ENCODE data around the gene KRTAP5-2. TPM values are rescaled to one million over a fixed set of nuclear protein-coding genes. Genes with fewer than 3 reads are reported as not detected.

The KRTAP5-2 gene
- polyA plus RNA-seq, 3 donors, result not detected

DNA sequence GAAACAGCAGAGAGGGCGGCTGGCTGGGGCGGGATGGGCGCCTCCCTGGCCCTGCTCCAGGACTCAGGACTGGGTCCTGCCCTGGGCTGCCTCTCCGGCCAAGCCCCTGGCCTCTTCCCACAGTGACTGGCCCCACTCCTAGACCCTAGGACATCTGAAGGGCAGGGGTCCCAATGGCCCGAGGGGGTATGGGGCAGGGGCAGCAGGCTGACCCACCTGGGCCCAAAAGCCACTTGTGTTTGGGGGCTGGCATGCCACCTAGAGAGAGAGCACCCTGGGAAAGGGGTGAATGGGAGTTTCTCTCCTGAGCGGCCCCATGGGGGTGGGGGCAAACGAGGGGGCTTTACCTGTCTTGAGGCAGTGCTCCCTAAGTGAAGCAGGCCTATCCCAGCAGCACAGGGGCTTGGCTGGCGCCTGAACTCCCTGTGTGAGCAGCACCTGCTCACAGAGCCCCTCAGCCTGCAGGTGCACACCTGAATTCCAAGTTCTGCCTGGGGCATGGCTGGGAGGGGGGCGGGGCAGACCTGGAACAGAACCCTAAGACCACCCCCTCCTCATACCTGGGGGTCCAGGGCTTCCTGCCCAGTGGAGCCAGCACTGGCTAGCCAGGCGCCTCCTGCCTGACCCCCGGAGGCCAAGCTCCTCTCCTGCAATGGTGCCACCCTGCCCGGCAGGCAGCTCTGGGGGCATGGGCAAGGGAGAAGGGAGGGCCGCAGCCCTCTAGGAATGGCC, 42.9 kb downstream of the KRTAP5-2 start:
- H3K79me2 ChIP-seq (ENCODE audit: insufficient read depth, low read length), result no peaks in the 10 kb centered on the region
- no peaks in the 10 kb centered on the region for H3K4me1 Mint-ChIP-seq
- H3K9me3 ChIP-seq (replicated peaks in 1 of 2; ENCODE audit: control insufficient read depth in 1 of 2, insufficient read depth in 1 of 2, low read length in 2 of 2), result no peaks in the 10 kb centered on the region
- TF ChIP-seq, protein P1, sequence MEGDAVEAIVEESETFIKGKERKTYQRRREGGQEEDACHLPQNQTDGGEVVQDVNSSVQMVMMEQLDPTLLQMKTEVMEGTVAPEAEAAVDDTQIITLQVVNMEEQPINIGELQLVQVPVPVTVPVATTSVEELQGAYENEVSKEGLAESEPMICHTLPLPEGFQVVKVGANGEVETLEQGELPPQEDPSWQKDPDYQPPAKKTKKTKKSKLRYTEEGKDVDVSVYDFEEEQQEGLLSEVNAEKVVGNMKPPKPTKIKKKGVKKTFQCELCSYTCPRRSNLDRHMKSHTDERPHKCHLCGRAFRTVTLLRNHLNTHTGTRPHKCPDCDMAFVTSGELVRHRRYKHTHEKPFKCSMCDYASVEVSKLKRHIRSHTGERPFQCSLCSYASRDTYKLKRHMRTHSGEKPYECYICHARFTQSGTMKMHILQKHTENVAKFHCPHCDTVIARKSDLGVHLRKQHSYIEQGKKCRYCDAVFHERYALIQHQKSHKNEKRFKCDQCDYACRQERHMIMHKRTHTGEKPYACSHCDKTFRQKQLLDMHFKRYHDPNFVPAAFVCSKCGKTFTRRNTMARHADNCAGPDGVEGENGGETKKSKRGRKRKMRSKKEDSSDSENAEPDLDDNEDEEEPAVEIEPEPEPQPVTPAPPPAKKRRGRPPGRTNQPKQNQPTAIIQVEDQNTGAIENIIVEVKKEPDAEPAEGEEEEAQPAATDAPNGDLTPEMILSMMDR (IDR thresholded peaks at IDR 0.05), result no peak
- H4K20me1 ChIP-seq (ENCODE audit: insufficient read depth, low read length), result no peaks in the 10 kb centered on the region
- peaks cover 39 to 67% (median 48%) of the 10 kb centered on the region in 3 donors for H3K27me3 Mint-ChIP-seq (ENCODE audit: low read depth in 3 of 3)
- no peaks in the 10 kb centered on the region for H3K36me3 ChIP-seq (replicated peaks in 1 of 2; ENCODE audit: control insufficient read depth in 1 of 2, insufficient read depth in 2 of 2, low read length in 2 of 2)
- no peaks in the 10 kb centered on the region for H3K36me3 Mint-ChIP-seq
- no peak overlapping the region for H3K4me3 ChIP-seq (replicated peaks in 1 of 3; ENCODE audit: low read depth in 2 of 3, low read length in 3 of 3)
- H3K27ac Mint-ChIP-seq, result no peak overlapping the region
- H3K4me2 ChIP-seq (replicated peaks; ENCODE audit: extremely low read depth, low read length, poor library complexity, severe bottlenecking), result no peak overlapping the region
- H3K27me3 ChIP-seq (ENCODE audit: control insufficient read depth in 2 of 2, insufficient read depth in 2 of 2, low read length in 2 of 2), result peaks cover 0 to 35% of the 10 kb centered on the region in 2 donors
- H3K9me3 Mint-ChIP-seq, result peaks cover 0 to 5% (median 0%) of the 10 kb centered on the region in 7 donors
- no peak overlapping the region for H3K27ac ChIP-seq (ENCODE audit: low read depth in 1 of 2, low read length in 2 of 2)
- H3K4me3 Mint-ChIP-seq, result peak overlapping the region in 1 of 2 donors; percentile 62
- no peak overlapping the region for H2AFZ ChIP-seq (ENCODE audit: insufficient read depth, low read depth, low read length, poor library complexity, severe bottlenecking)
- no peaks in the 10 kb centered on the region for H3K4me1 ChIP-seq (ENCODE audit: control insufficient read depth in 1 of 2, insufficient read depth in 2 of 2, low read length in 2 of 2)
- intact Hi-C loops (cut with micrococcal nuclease), result no loop called here
- DNase-seq, result no peak
- 76% methylated on average over 11 of the region's 13 CpGs for WGBS (ENCODE audit: insufficient coverage)
- H3K9ac ChIP-seq (ENCODE audit: insufficient read depth, low read length, poor library complexity, severe bottlenecking), result no peak overlapping the region

DNA sequence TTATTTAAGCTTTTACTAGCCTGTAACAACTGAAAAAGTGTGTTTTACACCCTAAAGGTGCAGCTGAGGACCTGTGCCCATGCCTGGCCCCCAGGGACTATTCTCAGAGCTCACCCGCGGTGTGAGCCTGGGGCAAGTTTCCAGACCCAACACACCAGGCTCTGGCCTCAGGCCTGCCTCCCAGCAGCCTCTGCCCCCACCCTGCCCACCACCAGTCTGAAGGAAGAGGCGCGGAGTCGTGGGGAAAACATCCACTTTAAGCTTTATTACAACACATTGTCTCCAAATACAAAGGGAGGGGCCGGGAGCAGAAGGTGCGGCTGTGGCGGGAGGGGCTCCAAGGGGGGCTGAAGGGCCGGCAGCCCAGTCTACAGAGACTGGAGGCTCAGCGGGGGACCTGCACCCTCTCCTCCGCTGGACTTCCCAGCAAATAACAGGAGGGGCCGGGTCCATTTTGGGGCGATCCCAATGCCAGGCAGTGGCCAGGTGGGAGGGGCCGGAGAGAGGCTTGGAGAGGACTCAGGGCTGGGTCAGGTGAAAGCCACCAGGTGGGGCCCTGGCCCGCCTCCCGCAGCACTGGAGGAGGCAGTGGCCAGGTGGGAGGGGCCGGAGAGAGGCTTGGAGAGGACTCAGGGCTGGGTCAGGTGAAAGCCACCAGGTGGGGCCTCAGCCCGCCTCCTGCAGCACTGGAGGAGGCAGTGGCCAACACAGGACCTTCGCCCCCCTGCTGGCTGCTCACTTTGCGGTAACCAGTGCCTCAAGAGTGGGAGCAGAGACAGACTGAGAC, 44.1 kb downstream of the KRTAP5-2 start:
- Histone ChIP-seq H3K9me3 (replicated peaks in 1 of 2; ENCODE audit: control insufficient read depth in 1 of 2, insufficient read depth in 1 of 2, low read length in 2 of 2) (no peaks in the 10 kb centered on the region), H3K4me2 (replicated peaks; ENCODE audit: extremely low read depth, low read length, poor library complexity, severe bottlenecking) (no peak overlapping the region), H3K27me3 (ENCODE audit: control insufficient read depth in 2 of 2, insufficient read depth in 2 of 2, low read length in 2 of 2) (peaks cover 0 to 44% of the 10 kb centered on the region in 2 donors), H3K9ac (ENCODE audit: insufficient read depth, low read length, poor library complexity, severe bottlenecking) (no peak overlapping the region), H3K36me3 (replicated peaks in 1 of 2; ENCODE audit: control insufficient read depth in 1 of 2, insufficient read depth in 2 of 2, low read length in 2 of 2) (no peaks in the 10 kb centered on the region), H3K4me3 (replicated peaks in 1 of 3; ENCODE audit: low read depth in 2 of 3, low read length in 3 of 3) (no peak overlapping the region), H3K27ac (ENCODE audit: low read depth in 1 of 2, low read length in 2 of 2) (no peak overlapping the region), H3K79me2 (ENCODE audit: insufficient read depth, low read length) (no peaks in the 10 kb centered on the region), H2AFZ (ENCODE audit: insufficient read depth, low read depth, low read length, poor library complexity, severe bottlenecking) (no peak overlapping the region), H4K20me1 (ENCODE audit: insufficient read depth, low read length) (no peaks in the 10 kb centered on the region), H3K4me1 (ENCODE audit: control insufficient read depth in 1 of 2, insufficient read depth in 2 of 2, low read length in 2 of 2) (no peaks in the 10 kb centered on the region)
- peaks cover 43 to 67% (median 43%) of the 10 kb centered on the region in 3 donors for H3K27me3 Mint-ChIP-seq (ENCODE audit: low read depth in 3 of 3)
- DNase-seq, result no peak
- H3K36me3 Mint-ChIP-seq, result no peaks in the 10 kb centered on the region
- intact Hi-C loops (cut with micrococcal nuclease), result no loop called here
- WGBS (ENCODE audit: insufficient coverage), result 52% methylated on average over 13 of the region's 20 CpGs
- H3K27ac Mint-ChIP-seq, result no peak overlapping the region
- peaks cover 0 to 8% (median 0%) of the 10 kb centered on the region in 7 donors for H3K9me3 Mint-ChIP-seq
- H3K4me3 Mint-ChIP-seq, result peak overlapping the region in 1 of 2 donors; percentile 46
- TF ChIP-seq, protein P1 (IDR thresholded peaks at IDR 0.05), result no peak
- H3K4me1 Mint-ChIP-seq, result no peaks in the 10 kb centered on the region

Data from CD14-positive monocyte (primary cell).